Neural cell (in vitro differentiated cells): Measurements from ENCODE around the gene FOXO1. TPM values are rescaled to one million over a fixed set of nuclear protein-coding genes. Genes with fewer than 3 reads are reported as not detected.

ENCODE experiments used
- H2AFZ ChIP-seq: fragments of 200-600, 300-800 bp; sonication (generic), shearing (Covaris generic); 2 replicates; pipeline ENCODE4 v1.6.0; 2014; ENCODE audit warnings: low read depth, mild to moderate bottlenecking, antibody characterized with exemption, low read length, moderate library complexity
- H3F3A ChIP-seq: fragments of 200-600 bp; shearing (Covaris generic); 2 replicates; pipeline ENCODE4 v1.6.1; 2016; ENCODE audit warnings: mild to moderate bottlenecking, moderate library complexity, mixed read lengths, antibody characterized with exemption, low read length; ENCODE audit not compliant: insufficient read depth, poor library complexity, severe bottlenecking
- H3K27ac ChIP-seq: fragments of 200-600, 300-800 bp; sonication (generic), shearing (Covaris generic); 2 replicates; pipeline ENCODE4 v1.5.1; 2014; ENCODE audit warnings: mild to moderate bottlenecking, low read length, moderate library complexity
- H3K27me3 ChIP-seq: fragments of 300-800, 200-600 bp; sonication (generic), shearing (Covaris generic); 2 replicates; pipeline ENCODE4 v1.6.0; 2014; ENCODE audit warnings: mild to moderate bottlenecking, low read depth, low read length, moderate library complexity; ENCODE audit not compliant: insufficient read depth
- H3K36me3 ChIP-seq: fragments of 300-800, 200-600 bp; sonication (generic), shearing (Covaris generic); 2 replicates; pipeline ENCODE4 v1.5.1; 2014; ENCODE audit warnings: mild to moderate bottlenecking, antibody characterized with exemption, low read length, moderate library complexity; ENCODE audit not compliant: insufficient read depth
- H3K4me2 ChIP-seq: fragments of 300-800, 200-600 bp; sonication (generic), shearing (Covaris generic); 2 replicates; pipeline ENCODE4 v1.6.0; 2014; ENCODE audit warnings: mild to moderate bottlenecking, low read length
- H3K4me3 ChIP-seq: fragments of 300-800, 200-600 bp; sonication (generic), shearing (Covaris generic); 2 replicates; pipeline ENCODE4 v1.5.1; 2014; ENCODE audit warnings: mild to moderate bottlenecking, low read length, moderate library complexity
- H3K79me2 ChIP-seq: fragments of 200-600 bp; shearing (Covaris generic); replicated peaks from 2 replicates; pipeline ENCODE4 v1.6.0; 2014; ENCODE audit warnings: mild to moderate bottlenecking, low read length, moderate library complexity; ENCODE audit not compliant: insufficient read depth
- H3K9ac ChIP-seq: fragments of 300-800, 200-600 bp; sonication (generic), shearing (Covaris generic); 2 replicates; pipeline ENCODE4 v1.6.1; 2016; ENCODE audit warnings: mild to moderate bottlenecking, low read length, mixed read lengths
- H3K9me2 ChIP-seq: fragments of 200-600 bp; shearing (Covaris generic); 2 replicates; pipeline ENCODE4 v1.6.1; 2016; ENCODE audit warnings: mild to moderate bottlenecking, low read length, mixed read lengths; ENCODE audit not compliant: insufficient read depth
- H3K9me3 ChIP-seq: fragments of 200-600, 300-800 bp; sonication (generic), shearing (Covaris generic); 2 replicates; pipeline ENCODE4 v1.6.1; 2016; ENCODE audit warnings: mild to moderate bottlenecking, mixed run types, low read length, moderate library complexity, mixed read lengths
- H4K20me1 ChIP-seq: fragments of 200-600 bp; shearing (Covaris generic); 2 replicates; pipeline ENCODE4 v1.6.1; 2016; ENCODE audit warnings: mild to moderate bottlenecking, mixed run types; ENCODE audit not compliant: insufficient read depth
- CTCF ChIP-seq: fragments of 450-650 bp; IDR thresholded peaks from 2 replicates; pipeline ENCODE4 v1.5.1; 2014; ENCODE audit warnings: antibody characterized with exemption, mild to moderate bottlenecking, moderate library complexity; ENCODE audit not compliant: poor library complexity, severe bottlenecking
- EP300 ChIP-seq: fragments of 450-650 bp; conservative IDR thresholded peaks from 2 replicates; pipeline ENCODE4 v1.6.1; 2014; ENCODE audit warnings: antibody characterized with exemption, mild to moderate bottlenecking, moderate library complexity; ENCODE audit not compliant: poor library complexity, severe bottlenecking
- EZH2 ChIP-seq: fragments of 200-600, 300-800 bp; shearing (Covaris generic), sonication (generic); IDR thresholded peaks from 2 replicates; pipeline ENCODE4 v1.6.1; 2014; ENCODE audit warnings: antibody characterized with exemption, low read length, borderline replicate concordance, mild to moderate bottlenecking; ENCODE audit not compliant: insufficient read depth, poor library complexity, severe bottlenecking
- MXI1 ChIP-seq: fragments of 450-650 bp; conservative IDR thresholded peaks from 2 replicates; pipeline ENCODE4 v1.6.1; 2014; ENCODE audit warnings: antibody characterized with exemption, mild to moderate bottlenecking; ENCODE audit not compliant: poor library complexity, severe bottlenecking
- RAD21 ChIP-seq: fragments of 450-650 bp; conservative IDR thresholded peaks from 2 replicates; pipeline ENCODE4 v1.6.1; 2014; ENCODE audit warnings: antibody characterized with exemption, mild to moderate bottlenecking, moderate library complexity
- REST ChIP-seq: IDR thresholded peaks from 2 replicates; pipeline ENCODE4 v1.6.1; 2012; ENCODE audit warnings: borderline replicate concordance
- SMC3 ChIP-seq: fragments of 450-650 bp; conservative IDR thresholded peaks from 2 replicates; pipeline ENCODE4 v1.6.1; 2014; ENCODE audit warnings: antibody characterized with exemption, mild to moderate bottlenecking, moderate library complexity; ENCODE audit not compliant: poor library complexity
- TAF1 ChIP-seq: IDR thresholded peaks from 2 replicates; pipeline ENCODE4 v1.6.1; 2012; ENCODE audit warnings: low read depth
- polyA plus RNA-seq: library from polyadenylated mRNA; depleted of rRNA; stranded (reverse); fragments of >200 nt; gene quantifications from 2 replicates; pipeline ENCODE4 v1.2.3, GENCODE V29; 2014

Gene FOXO1
- polyA plus RNA-seq, 1 donor from 2014 or later, result 1.2 TPM

- no peak overlapping the region for H2AFZ ChIP-seq
- H3K9me3 ChIP-seq, result no peaks in the 10 kb centered on the region
- no peaks in the 10 kb centered on the region for H3K9me2 ChIP-seq
- no peaks in the 10 kb centered on the region for H3K27me3 ChIP-seq
- H3K27ac ChIP-seq, result no peak overlapping the region
- no peak overlapping the region for H3K4me3 ChIP-seq
- TF ChIP-seq TAF1 (no peak), RAD21 (no peak)
- no peaks in the 10 kb centered on the region for H4K20me1 ChIP-seq
- no peak overlapping the region for H3K4me2 ChIP-seq
- no peaks in the 10 kb centered on the region for H3F3A ChIP-seq
- no peaks in the 10 kb centered on the region for H3K79me2 ChIP-seq
- no peaks in the 10 kb centered on the region for H3K36me3 ChIP-seq
- no peak overlapping the region for H3K9ac ChIP-seq
Observed at GRCh38 chr13:40624383-40624782, 42.1 kb downstream of the FOXO1 start.

- H4K20me1 ChIP-seq, result no peaks in the 10 kb centered on the region
Observed at GRCh38 chr13:40622761-40623160, 43.7 kb downstream of the FOXO1 start.

More at GRCh38 chr13:40622761-40623160, 43.7 kb downstream of the FOXO1 start:
- Histone ChIP-seq H3K27me3 (no peaks in the 10 kb centered on the region), H3F3A (no peaks in the 10 kb centered on the region), H3K9me3 (no peaks in the 10 kb centered on the region), H3K4me3 (no peak overlapping the region), H3K79me2 (no peaks in the 10 kb centered on the region), H3K9me2 (no peaks in the 10 kb centered on the region), H3K9ac (no peak overlapping the region), H3K36me3 (no peaks in the 10 kb centered on the region), H2AFZ (no peak overlapping the region), H3K27ac (no peak overlapping the region), H3K4me2 (no peak overlapping the region)
- TF ChIP-seq RAD21 (no peak), MXI1 (no peak), REST (no peak), SMC3 (no peak), EZH2 (no peak), CTCF (no peak), EP300 (no peak), TAF1 (no peak)
